ENCODE measurements around the gene FOXL2NB. TPM values are rescaled to one million over a fixed set of nuclear protein-coding genes. Genes with fewer than 3 reads are reported as not detected.

Gene FOXL2NB
- total RNA-seq, 6 donors from 2014 or later: 0.07 TPM; not detected in 5

GRCh38 chr3:138944654-138944928 lies 2.4 kb upstream of the FOXL2NB start:
- DNase-seq: no peak
- H3K27me3 ChIP-seq: peaks cover 2 to 97% (median 62%) of the 10 kb centered on the region in 4 donors
- H3K4me3 ChIP-seq: peak overlapping the region in 2 of 4 donors; percentile 28 to 39
- no peak for ATAC-seq (ENCODE audit: low FRiP score in 2 of 2)
- H3K9me3 ChIP-seq: no peaks in the 10 kb centered on the region
- no peaks in the 10 kb centered on the region for H3K36me3 ChIP-seq
- 8% methylated on average over 12 of the region's 12 CpGs for WGBS, 2 donors
- TF ChIP-seq POLR2AphosphoS5 (IDR thresholded peaks at IDR 0.05) (no peak), EP300 (IDR thresholded peaks at IDR 0.05) (no peak), CTCF (IDR thresholded peaks at IDR 0.05) (no peak), POLR2A (IDR thresholded peaks at IDR 0.05) (no peak)
- H3K27ac ChIP-seq: no peak overlapping the region
- peaks cover 40 to 49% (median 43%) of the 10 kb centered on the region in 4 donors for H3K4me1 ChIP-seq

GRCh38 chr3:138944929-138945708 lies 1.9 kb upstream of the FOXL2NB start:
- H3K4me1 ChIP-seq: peaks cover 40 to 49% (median 44%) of the 10 kb centered on the region in 4 donors
- H3K36me3 ChIP-seq: no peaks in the 10 kb centered on the region
- no peak overlapping the region for H3K27ac ChIP-seq
- no peaks in the 10 kb centered on the region for H3K9me3 ChIP-seq
- H3K4me3 ChIP-seq: peak overlapping the region in 3 of 4 donors; percentile 4 to 39 (median 28)
- peaks cover 3 to 97% (median 60%) of the 10 kb centered on the region in 4 donors for H3K27me3 ChIP-seq
- TF ChIP-seq EP300 (IDR thresholded peaks at IDR 0.05) (no peak), CTCF (IDR thresholded peaks at IDR 0.05) (no peak), POLR2A (IDR thresholded peaks at IDR 0.05) (no peak), POLR2AphosphoS5 (IDR thresholded peaks at IDR 0.05) (no peak)
- 6 to 9% methylated on average over 56 to 62 of the region's 80 CpGs for WGBS, 2 donors
- peak in 1 of 2 donors; percentile 2 for ATAC-seq (ENCODE audit: low FRiP score in 2 of 2)
- DNase-seq: peak in 1 of 2 donors; percentile 86

GRCh38 chr3:138945709-138946662 lies 1.0 kb upstream of the FOXL2NB start:
- peaks cover 3 to 98% (median 60%) of the 10 kb centered on the region in 4 donors for H3K27me3 ChIP-seq
- peaks cover 44 to 53% (median 47%) of the 10 kb centered on the region in 4 donors for H3K4me1 ChIP-seq
- ATAC-seq (ENCODE audit: low FRiP score in 2 of 2): no peak
- TF ChIP-seq POLR2A (IDR thresholded peaks at IDR 0.05): no peak
- TF ChIP-seq POLR2AphosphoS5 (IDR thresholded peaks at IDR 0.05): no peak
- no peak for TF ChIP-seq EP300 (IDR thresholded peaks at IDR 0.05)
- no peak for TF ChIP-seq CTCF (IDR thresholded peaks at IDR 0.05)
- H3K9me3 ChIP-seq: no peaks in the 10 kb centered on the region
- no peak overlapping the region for H3K27ac ChIP-seq
- WGBS, 2 donors: 4% methylated on average over 36 to 39 of the region's 120 CpGs
- H3K4me3 ChIP-seq: peak overlapping the region; percentile 7 to 43 (median 33)
- H3K36me3 ChIP-seq: no peaks in the 10 kb centered on the region
- DNase-seq: peak in 1 of 2 donors; percentile 86

- Histone ChIP-seq H3K27ac (no peak overlapping the region), H3K27me3 (peaks cover 1 to 83% (median 52%) of the 10 kb centered on the region in 4 donors), H3K9me3 (no peaks in the 10 kb centered on the region), H3K4me3 (peak overlapping the region in 2 of 4 donors; percentile 39 to 43), H3K36me3 (no peaks in the 10 kb centered on the region), H3K4me1 (peaks cover 44 to 53% (median 47%) of the 10 kb centered on the region in 4 donors)
- DNase-seq (no peak), ATAC-seq (ENCODE audit: low FRiP score in 2 of 2) (no peak)
- 22 to 24% methylated on average over 17 to 20 of the region's 21 CpGs for WGBS, 2 donors
- TF ChIP-seq EP300 (IDR thresholded peaks at IDR 0.05): no peak
- no peak for TF ChIP-seq CTCF (IDR thresholded peaks at IDR 0.05)
- TF ChIP-seq POLR2A (IDR thresholded peaks at IDR 0.05): no peak
- no peak for TF ChIP-seq POLR2AphosphoS5 (IDR thresholded peaks at IDR 0.05)
These were observed 591 bp downstream of the FOXL2NB start for GRCh38 chr3:138947495-138948121.

Data from upper lobe of left lung (tissue), 6 donors.